IMR-90 (cell line): ENCODE results near the gene EXOSC3. TPM values are rescaled to one million over a fixed set of nuclear protein-coding genes. Genes with fewer than 3 reads are reported as not detected.
"Not testable (repeated sequence)": the region's sequence is repeated elsewhere in the genome, so short reads cannot be mapped to it uniquely, and the experiment has no call there.

Experiments used
- ATAC-seq: fragments of 200-7000 bp; cut with Tn5 transposase; 2 replicates; pipeline ENCODE4 v1.9.1; 2020; ENCODE audit warnings: low read depth, mild to moderate bottlenecking, moderate library complexity
- BruUV-seq: library from RNA; stranded (reverse); fragments of 400-500 nt; replicated peaks from 2 replicates; lab custom pipeline; 2021; lab: Mats Ljungman, UMichigan
- CTCF ChIA-PET: fragments of 300-600 bp; formaldehyde crosslinking; extraction: SDS; loops from one replicate; lab custom pipeline; 2021; ENCODE audit warnings: antibody characterized with exemption; lab: Yijun Ruan, JAX
- POLR2A ChIA-PET: fragments of 300-600 bp; sonication (Branson Sonifier 250); formaldehyde crosslinking; loops from one replicate; lab custom pipeline; 2022; ENCODE audit warnings: antibody characterized with exemption; ENCODE audit not compliant: unreplicated experiment; lab: Charles Lee
- DNase-seq: peaks from one replicate; pipeline ENCODE4 v3.0.0; 2013
- H2AFZ ChIP-seq: replicated peaks from 2 replicates; pipeline ENCODE3; 2013; ENCODE audit warnings: low read length, mild to moderate bottlenecking; ENCODE audit not compliant: poor library complexity
- H2AK5ac ChIP-seq: 2 replicates; pipeline ENCODE4 v1.6.1; 2013; ENCODE audit warnings: low read depth, low read length, inconsistent platforms
- H2AK9ac ChIP-seq: replicated peaks from 2 replicates; pipeline ENCODE3; 2013; ENCODE audit warnings: mild to moderate bottlenecking, low read depth, low read length, moderate library complexity; ENCODE audit not compliant: poor library complexity
- H2BK120ac ChIP-seq: 2 replicates; pipeline ENCODE4 v1.6.1; 2013; ENCODE audit warnings: low read depth, low read length, inconsistent platforms
- H2BK15ac ChIP-seq: 3 replicates; pipeline ENCODE4 v1.6.1; 2013; ENCODE audit warnings: low read depth, low read length, inconsistent platforms
- H2BK20ac ChIP-seq: 2 replicates; pipeline ENCODE4 v1.6.1; 2013; ENCODE audit warnings: low read depth, mild to moderate bottlenecking, inconsistent platforms, low read length, moderate library complexity
- H2BK5ac ChIP-seq: 2 replicates; pipeline ENCODE4 v1.6.1; 2013; ENCODE audit warnings: mild to moderate bottlenecking, low read depth, low read length, inconsistent platforms; ENCODE audit not compliant: poor library complexity, severe bottlenecking
- H3K14ac ChIP-seq: replicated peaks from 2 replicates; pipeline ENCODE4 v1.6.1; 2013; ENCODE audit warnings: low read depth, low read length, inconsistent platforms
- H3K18ac ChIP-seq: 2 replicates; pipeline ENCODE4 v1.6.1; 2013; ENCODE audit warnings: low read depth, low read length, control low read depth
- H3K23ac ChIP-seq: 2 replicates; pipeline ENCODE4 v1.6.1; 2013; ENCODE audit warnings: low read depth, low read length, inconsistent platforms
- H3K27ac ChIP-seq: 2 replicates; pipeline ENCODE4 v1.5.1; 2013; ENCODE audit warnings: mild to moderate bottlenecking, control low read depth, low read length; ENCODE audit not compliant: insufficient read depth
- H3K27me3 ChIP-seq: 2 replicates; pipeline ENCODE4 v1.6.1; 2013; ENCODE audit warnings: low read length; ENCODE audit not compliant: control insufficient read depth, insufficient read depth
- H3K36me3 ChIP-seq: 2 replicates; pipeline ENCODE4 v1.6.1; 2013; ENCODE audit warnings: low read length, mixed read lengths; ENCODE audit not compliant: control insufficient read depth, insufficient read depth
- H3K4ac ChIP-seq: 2 replicates; pipeline ENCODE4 v1.6.1; 2013; ENCODE audit warnings: low read depth, low read length, inconsistent platforms
- H3K4me1 ChIP-seq: 2 replicates; pipeline ENCODE4 v1.6.1; 2013; ENCODE audit warnings: low read length, mixed read lengths; ENCODE audit not compliant: control insufficient read depth, insufficient read depth
- H3K4me2 ChIP-seq: 2 replicates; pipeline ENCODE4 v1.6.1; 2013; ENCODE audit warnings: low read depth, mild to moderate bottlenecking, control low read depth, low read length, moderate library complexity
- H3K4me3 ChIP-seq: 2 replicates; pipeline ENCODE4 v1.5.1; 2013; ENCODE audit warnings: low read depth, mild to moderate bottlenecking, control low read depth, low read length, moderate library complexity; ENCODE audit not compliant: insufficient read depth
- H3K56ac ChIP-seq: 2 replicates; pipeline ENCODE4 v1.6.1; 2013; ENCODE audit warnings: low read length, inconsistent platforms; ENCODE audit not compliant: insufficient read depth; ENCODE audit errors: extremely low read depth
- H3K79me1 ChIP-seq, 2 experiments: 2 replicates each; pipeline ENCODE4 v1.6.1; 2013; ENCODE audit warnings: low read length in 2 of 2, inconsistent platforms in 1 of 2, low read depth in 1 of 2
- H3K9ac ChIP-seq: 2 replicates; pipeline ENCODE4 v1.6.1; 2013; ENCODE audit warnings: low read depth, low read length, control low read depth
- H3K9me1 ChIP-seq: 2 replicates; pipeline ENCODE4 v1.6.1; 2013; ENCODE audit warnings: low read length, inconsistent platforms; ENCODE audit not compliant: insufficient read depth
- H3K9me3 ChIP-seq: 2 replicates; pipeline ENCODE4 v1.6.1; 2013; ENCODE audit warnings: low read length; ENCODE audit not compliant: control insufficient read depth, insufficient read depth
- H4K20me1 ChIP-seq: 2 replicates; pipeline ENCODE4 v1.6.1; 2013; ENCODE audit warnings: low read length, inconsistent platforms; ENCODE audit not compliant: insufficient read depth
- H4K5ac ChIP-seq: 2 replicates; pipeline ENCODE4 v1.6.1; 2013; ENCODE audit warnings: mild to moderate bottlenecking, low read depth, low read length, control low read depth
- H4K8ac ChIP-seq, 2 experiments: 2 replicates each; pipeline ENCODE4 v1.6.1; 2013; ENCODE audit warnings: low read depth in 2 of 2, low read length in 2 of 2, control low read depth in 1 of 2, inconsistent platforms in 1 of 2
- H4K91ac ChIP-seq: 2 replicates; pipeline ENCODE4 v1.6.1; 2013; ENCODE audit warnings: low read depth, low read length, inconsistent platforms; ENCODE audit not compliant: insufficient read depth
- BHLHE40 ChIP-seq: fragments of 150-350 bp; IDR thresholded peaks from 2 replicates; pipeline ENCODE4 v1.6.1; 2016; ENCODE audit warnings: mild to moderate bottlenecking, low read depth, low read length
- MAFK ChIP-seq: IDR thresholded peaks from 2 replicates; pipeline ENCODE4 v1.6.1; 2012; ENCODE audit warnings: low read depth, low read length, improper control_type of control experiment
- RFX5 ChIP-seq: IDR thresholded peaks from 2 replicates; pipeline ENCODE4 v1.8.0; 2012; ENCODE audit warnings: low read depth, mild to moderate bottlenecking, low read length, moderate library complexity
- SMC3 ChIP-seq: fragments of 150-350 bp; IDR thresholded peaks from 2 replicates; pipeline ENCODE4 v1.6.1; 2016; ENCODE audit warnings: low read depth, mild to moderate bottlenecking, antibody characterized with exemption, low read length, moderate library complexity
- WGBS, 2 experiments: methylation state at CpG; one replicate each; pipeline versions ENCODE4 v1.1.5 to v1.1.7; 2013; ENCODE audit warnings: missing lambda C conversion rate in 2 of 2; ENCODE audit not compliant: insufficient read length in 1 of 2; ENCODE audit errors: extremely low coverage in 2 of 2; 5-methylcytosine and 5-hydroxymethylcytosine counted together
- dilution Hi-C: fragments of 300-500 bp; cut with HindIII; formaldehyde crosslinking; loops from one replicate; pipeline ENCODE4 v1.14.3; 2018; ENCODE audit warnings: low sequenced_read_pairs; ENCODE audit not compliant: unreplicated experiment
- in situ Hi-C: fragments of 300-500 bp; cut with MboI; formaldehyde crosslinking; loops from 3 replicates; pipeline ENCODE4 v1.14.3; 2019; ENCODE audit warnings: low sequenced_read_pairs, inconsistent platforms, mixed read lengths
- intact Hi-C: fragments of 100-400 bp; cut with micrococcal nuclease; formaldehyde crosslinking; loops from 2 replicates; pipeline ENCODE4 v1.10.0; 2022
- polyA plus RNA-seq, 3 experiments: library from polyadenylated mRNA; depleted of rRNA; stranded (reverse); fragments of >200 nt; gene quantifications; 2 replicates each; pipeline ENCODE4 v1.2.3, GENCODE V29; 2012; ENCODE audit warnings: low replicate concordance in 1 of 3
- total RNA-seq: library from RNA; depleted of rRNA; stranded (reverse); fragments of >200 nt; gene quantifications from 2 replicates; pipeline ENCODE4 v1.2.3, GENCODE V29; 2012

The EXOSC3 gene
- total and polyA plus RNA-seq, 2 of the 4 experiments (the other 2 are of a cell fraction): 27.1 to 28.9 TPM

- ChIA-PET CTCF (interaction anchor here (0.6 kb wide), 1 partner anchor 237 kb away, joined by 4 read pairs; no protein-coding TSS in a partner anchor), POLR2A (no interaction called here)
Measured at GRCh38 chr9:37811906-37812476, 27.1 kb upstream of the EXOSC3 start.

GRCh38 chr9:37809676-37810075 is 24.8 kb upstream of the EXOSC3 start:
- H3K56ac ChIP-seq, H3K27ac ChIP-seq, H3K27me3 ChIP-seq, H3K4ac ChIP-seq, H4K5ac ChIP-seq, H2BK15ac ChIP-seq, H2BK120ac ChIP-seq, H2BK5ac ChIP-seq, DNase-seq, H3K9ac ChIP-seq, H3K23ac ChIP-seq, H3K18ac ChIP-seq, H3K36me3 ChIP-seq, H4K91ac ChIP-seq, H2AK9ac ChIP-seq, H3K4me2 ChIP-seq, ATAC-seq, CTCF ChIA-PET, H3K4me3 ChIP-seq, H3K9me1 ChIP-seq, H2AK5ac ChIP-seq, POLR2A ChIA-PET, H3K4me1 ChIP-seq, H2BK20ac ChIP-seq, BruUV-seq, H2AFZ ChIP-seq, intact Hi-C loops, dilution Hi-C loops, in situ Hi-C loops, H3K14ac ChIP-seq, H3K9me3 ChIP-seq, H4K8ac ChIP-seq: not testable (repeated sequence)
- WGBS, 2 experiments: no CpG with 5 or more reads among the region's 15 CpGs
- Histone ChIP-seq H4K20me1 (peaks cover 19% of the 10 kb centered on the region; the same call in 1 of the 2 replicates), H3K79me1 (peaks cover 17 to 43% of the 10 kb centered on the region in 2 experiments)

More at GRCh38 chr9:37811906-37812476, 27.1 kb upstream of the EXOSC3 start:
- Histone ChIP-seq H2BK5ac (no peak overlapping the region), H2BK120ac (no peak overlapping the region), H3K9ac (no peak overlapping the region), H3K36me3 (peaks cover 7% of the 10 kb centered on the region), H3K14ac (no peak overlapping the region), H2AFZ (no peak overlapping the region), H3K79me1 (peaks cover 12 to 35% of the 10 kb centered on the region in 2 experiments), H3K9me1 (no peaks in the 10 kb centered on the region), H3K4me2 (no peak overlapping the region), H3K4me1 (no peaks in the 10 kb centered on the region), H4K20me1 (peaks cover 10% of the 10 kb centered on the region; the same call in 1 of the 2 replicates), H3K4me3 (no peak overlapping the region), H2AK5ac (no peak overlapping the region), H4K5ac (no peak overlapping the region), H4K8ac (no peak overlapping the region), H3K9me3 (no peaks in the 10 kb centered on the region), H3K27me3 (no peaks in the 10 kb centered on the region), H3K56ac (no peak overlapping the region), H3K18ac (no peak overlapping the region), H2BK15ac (no peak overlapping the region), H3K23ac (no peak overlapping the region), H3K27ac (no peak overlapping the region), H4K91ac (no peak overlapping the region), H2AK9ac (no peak overlapping the region), H2BK20ac (no peak overlapping the region), H3K4ac (no peak overlapping the region)
- no TSS peak for BruUV-seq
- no peak for TF ChIP-seq MAFK
- no peak for TF ChIP-seq SMC3
- TF ChIP-seq BHLHE40: no peak
- TF ChIP-seq RFX5: no peak
- ATAC-seq (no peak), DNase-seq (no peak)
- dilution Hi-C loops: no loop called here
- no CpG with 5 or more reads among the region's 6 CpGs for WGBS, 2 experiments
- in situ Hi-C loops: no loop called here
- intact Hi-C loops: no loop called here
